Measurements from ENCODE around the gene RFC1.
"Not testable (repeated sequence)": the region's sequence is repeated elsewhere in the genome, so short reads cannot be mapped to it uniquely, and the experiment has no call there.

The RFC1 gene

GRCh38 chr4:39365830-39366771 lies at the start of gene RFC1:
TSS of gene RFC1 (minus strand) at chr4:39366362. CDS start at chr4:39366241, 121 bp downstream.
- DNase-seq = peak; percentile 90

GRCh38 chr4:39415678-39416283 lies 49.6 kb upstream of the RFC1 start:
- DNase-seq = no peak

- not testable (repeated sequence) for DNase-seq
Observed at GRCh38 chr4:39411561-39411960, 45.4 kb upstream of the RFC1 start.

DNA sequence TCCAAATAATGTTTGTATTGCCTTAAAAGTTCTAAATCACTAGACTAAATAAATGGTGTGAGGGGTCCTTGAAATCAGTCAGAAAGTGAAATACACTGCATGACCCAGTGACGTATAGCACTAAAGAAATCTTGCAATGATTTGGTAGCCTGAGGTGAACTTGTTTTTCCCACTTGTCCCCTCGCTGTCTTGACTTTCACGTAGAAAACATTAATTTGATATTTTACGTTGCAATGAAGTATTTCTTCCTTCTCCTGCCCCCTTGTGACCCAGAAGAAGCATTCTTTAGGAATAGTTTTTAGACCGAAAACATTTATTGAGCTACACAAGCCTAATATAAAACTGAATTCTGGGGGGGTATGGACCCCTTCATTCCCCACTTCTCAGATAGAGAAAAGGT lies 44.3 kb upstream of the RFC1 start:
- DNase-seq = no peak

DNA sequence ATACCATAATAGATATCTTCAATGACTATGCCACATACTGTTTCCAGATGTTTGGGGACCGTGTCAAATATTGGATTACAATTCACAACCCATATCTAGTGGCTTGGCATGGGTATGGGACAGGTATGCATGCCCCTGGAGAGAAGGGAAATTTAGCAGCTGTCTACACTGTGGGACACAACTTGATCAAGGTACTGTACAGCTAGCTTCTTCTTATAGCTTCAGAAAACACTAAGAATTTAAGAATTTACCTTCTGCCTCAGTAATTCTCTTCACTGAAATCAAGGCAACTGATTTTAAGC lies 41.4 kb upstream of the RFC1 start:
- no peak for DNase-seq

DNA sequence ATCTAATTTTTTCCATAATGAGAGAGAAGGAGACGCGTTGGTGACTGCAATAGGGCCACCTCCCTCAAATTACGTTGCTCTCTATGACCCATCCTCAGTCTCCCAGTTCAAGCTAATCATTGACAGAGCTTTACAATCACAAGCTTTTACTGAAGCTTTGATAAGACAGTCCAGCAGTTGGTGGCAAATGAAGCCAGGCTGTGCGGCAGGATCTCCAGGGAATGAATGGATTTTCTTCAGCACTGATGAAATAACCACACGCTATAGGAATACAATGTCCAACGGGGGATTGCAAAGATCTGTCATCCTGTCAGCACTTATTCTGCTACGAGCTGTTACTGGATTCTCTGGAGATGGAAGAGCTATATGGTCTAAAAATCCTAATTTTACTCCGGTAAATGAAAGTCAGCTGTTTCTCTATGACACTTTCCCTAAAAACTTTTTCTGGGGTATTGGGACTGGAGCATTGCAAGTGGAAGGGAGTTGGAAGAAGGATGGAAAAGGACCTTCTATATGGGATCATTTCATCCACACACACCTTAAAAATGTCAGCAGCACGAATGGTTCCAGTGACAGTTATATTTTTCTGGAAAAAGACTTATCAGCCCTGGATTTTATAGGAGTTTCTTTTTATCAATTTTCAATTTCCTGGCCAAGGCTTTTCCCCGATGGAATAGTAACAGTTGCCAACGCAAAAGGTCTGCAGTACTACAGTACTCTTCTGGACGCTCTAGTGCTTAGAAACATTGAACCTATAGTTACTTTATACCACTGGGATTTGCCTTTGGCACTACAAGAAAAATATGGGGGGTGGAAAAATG lies 40.8 kb upstream of the RFC1 start, which contains the start of gene KLB:
Gene KLB, plus strand, starts transcription at position 168 of the 821 bp plus-strand sequence. Its CDS starts 20 bp downstream, at position 188.
- no peak for DNase-seq

DNA sequence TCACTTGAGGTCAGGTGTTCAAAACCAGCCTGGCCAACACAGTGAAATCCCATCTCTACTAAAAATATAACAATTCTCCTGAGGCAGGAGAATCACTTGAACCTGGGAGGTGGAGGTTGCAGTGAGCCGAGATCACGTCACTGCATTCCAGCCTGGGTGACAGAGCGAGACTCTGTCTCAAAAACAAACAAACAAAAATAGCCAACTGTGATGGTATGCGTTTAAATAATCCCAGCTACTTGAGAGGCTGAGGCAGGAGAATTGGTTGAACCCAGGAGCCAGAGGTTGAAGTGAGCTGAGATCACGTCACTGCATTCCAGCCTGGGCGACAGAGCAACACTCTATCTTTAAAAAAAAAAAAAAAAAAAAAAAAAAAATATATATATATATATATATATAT lies 35.5 kb upstream of the RFC1 start:
- DNase-seq = not testable (repeated sequence)

DNA sequence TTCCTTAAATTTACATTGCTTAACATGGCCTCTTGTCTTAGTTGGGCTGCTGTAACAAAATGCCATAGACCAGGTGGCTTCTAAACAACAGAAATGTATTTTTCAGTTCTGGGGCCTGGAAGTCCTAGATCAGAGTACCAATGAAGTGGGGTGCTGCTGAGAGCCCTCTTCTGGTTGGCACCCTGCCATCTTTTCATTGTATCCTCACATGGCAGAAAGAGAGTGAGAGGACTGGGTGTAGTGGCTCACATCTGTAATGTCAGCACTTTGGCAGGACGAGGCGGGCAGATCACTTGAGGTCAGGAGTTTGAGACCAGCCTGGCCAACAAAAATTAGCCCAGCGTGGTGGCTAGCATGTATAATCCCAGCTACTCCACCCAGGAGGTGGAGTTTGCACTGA lies 28.5 kb upstream of the RFC1 start:
- DNase-seq = no peak

- DNase-seq = no peak
Observed at GRCh38 chr4:39390603-39391002, 24.4 kb upstream of the RFC1 start.

- DNase-seq = no peak
Observed at GRCh38 chr4:39384563-39384962, 18.4 kb upstream of the RFC1 start.

DNA sequence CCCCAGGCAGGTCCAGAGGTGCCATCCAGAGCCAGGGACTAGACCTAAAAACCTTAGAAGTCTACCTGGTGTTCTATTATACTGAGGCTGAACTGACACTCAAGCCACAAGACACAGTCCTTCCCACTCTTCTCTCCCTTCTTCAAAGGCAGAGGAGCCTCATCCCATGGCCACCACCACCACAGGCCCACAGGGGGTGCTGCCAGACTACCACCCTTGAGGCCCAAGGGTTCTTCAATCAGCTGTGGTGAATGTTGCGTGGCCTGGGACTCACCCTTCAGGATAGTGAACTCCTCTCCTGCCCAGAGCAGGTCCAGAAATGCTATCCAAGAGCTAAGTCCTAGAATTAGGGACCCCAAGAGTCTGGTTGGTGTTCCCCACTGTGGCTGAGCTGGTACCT lies 17.5 kb upstream of the RFC1 start:
- DNase-seq = no peak

DNA sequence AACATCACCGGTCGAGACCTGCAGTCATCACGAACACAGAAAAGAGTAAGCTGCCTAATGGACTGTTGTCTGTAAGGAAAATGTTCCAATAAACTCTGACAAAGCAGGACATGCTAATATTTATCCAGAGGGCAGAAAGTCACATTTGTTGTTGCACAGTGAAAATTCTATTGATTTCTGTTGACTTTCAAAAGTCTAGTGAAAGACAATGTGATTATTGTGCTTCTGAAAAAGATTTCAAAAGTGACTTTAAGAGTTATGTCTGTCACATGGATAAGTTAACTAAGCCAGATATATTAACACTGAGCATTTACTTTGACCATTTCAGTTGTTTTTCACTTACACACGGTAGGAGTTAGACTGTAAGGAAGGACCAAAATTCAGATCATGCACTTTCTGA lies 9.3 kb upstream of the RFC1 start:
- DNase-seq = no peak

DNA sequence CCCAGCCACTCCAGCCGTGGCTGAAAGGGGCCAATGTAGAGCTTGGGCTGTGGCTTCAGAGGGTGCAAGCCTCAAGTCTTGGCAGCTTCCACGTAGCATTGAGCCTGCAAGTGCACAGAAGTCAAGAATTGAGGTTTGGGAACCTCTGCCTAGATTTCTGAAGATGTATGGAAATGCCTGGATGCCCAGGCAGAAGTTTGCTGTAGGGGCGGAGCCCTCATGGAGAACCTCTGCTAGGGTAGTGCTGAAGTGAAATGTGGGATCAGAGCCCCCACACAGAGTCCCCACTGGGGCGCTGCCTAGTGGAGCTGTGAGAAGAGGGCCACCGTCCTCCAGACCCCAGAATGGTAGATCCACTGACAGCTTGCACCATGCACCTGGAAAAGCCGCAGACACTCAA lies 5.0 kb upstream of the RFC1 start:
- DNase-seq = not testable (repeated sequence)

- DNase-seq = no peak
Observed at GRCh38 chr4:39369301-39369700, 3.1 kb upstream of the RFC1 start.

DNA sequence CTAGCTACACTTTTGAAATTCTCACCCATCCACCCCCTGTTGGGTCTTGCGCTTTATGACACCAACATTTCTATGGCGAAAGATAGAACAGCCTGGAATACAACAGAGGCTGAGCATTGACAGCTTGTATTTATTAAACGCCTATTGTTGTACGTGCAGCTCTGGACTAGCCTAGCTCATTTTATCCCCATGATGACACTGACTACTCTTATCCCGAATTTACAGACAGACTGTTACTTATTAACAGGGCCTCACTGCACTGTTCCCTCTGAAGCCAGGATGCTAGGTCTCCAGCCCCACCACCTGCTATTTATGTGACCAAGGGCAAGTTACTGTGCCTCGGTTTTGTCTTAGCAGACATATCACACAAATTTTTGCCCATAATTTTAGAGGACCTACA lies 1.0 kb upstream of the RFC1 start:
- no peak for DNase-seq

DNA sequence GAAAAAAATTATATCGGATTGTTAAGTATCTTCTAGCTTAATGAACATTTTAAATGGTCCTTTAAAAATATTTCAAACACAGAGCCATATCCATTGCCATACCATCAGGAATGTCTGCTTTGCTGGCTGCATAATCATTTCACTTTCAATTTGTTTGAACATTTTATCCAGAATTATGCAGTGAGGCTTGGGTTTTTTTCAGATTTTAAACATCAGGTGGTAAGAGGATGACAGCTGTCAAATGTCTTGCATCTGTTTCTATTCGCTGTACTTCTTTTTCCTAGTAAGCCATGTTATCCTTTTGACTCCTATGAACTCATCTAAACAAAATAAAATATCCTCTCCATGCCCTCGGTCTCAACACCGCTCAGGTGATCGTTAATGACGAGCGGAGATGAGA lies 802 bp downstream of the RFC1 start:
- DNase-seq = no peak

- no peak for DNase-seq
Observed at GRCh38 chr4:39363773-39364393, 2.3 kb downstream of the RFC1 start.

GRCh38 chr4:39362827-39363226 lies 3.3 kb downstream of the RFC1 start:
- no peak for DNase-seq

DNA sequence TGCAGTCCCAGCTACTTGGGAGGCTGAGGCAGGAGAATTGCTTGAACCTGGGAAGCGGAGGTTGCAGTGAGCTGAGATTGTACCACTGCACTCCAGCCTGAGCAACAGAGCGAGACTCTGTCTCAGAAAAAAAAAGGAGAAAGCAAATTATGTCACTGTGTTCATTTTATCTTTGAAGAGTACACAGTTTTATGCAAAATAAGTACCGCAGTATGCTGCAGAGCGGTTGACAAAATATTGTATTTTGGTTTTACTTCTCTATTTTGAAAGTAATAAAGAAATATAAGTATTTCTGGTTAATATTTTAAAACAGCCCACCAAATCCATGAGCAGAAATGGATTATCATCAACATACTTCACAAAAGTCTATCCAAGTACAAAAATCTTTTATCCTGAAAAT lies 5.6 kb downstream of the RFC1 start:
- DNase-seq = not testable (repeated sequence)

- no peak for DNase-seq
Observed at GRCh38 chr4:39357002-39357401, 9.2 kb downstream of the RFC1 start.

- no peak for DNase-seq
Observed at GRCh38 chr4:39354254-39354552, 12.0 kb downstream of the RFC1 start.

DNA sequence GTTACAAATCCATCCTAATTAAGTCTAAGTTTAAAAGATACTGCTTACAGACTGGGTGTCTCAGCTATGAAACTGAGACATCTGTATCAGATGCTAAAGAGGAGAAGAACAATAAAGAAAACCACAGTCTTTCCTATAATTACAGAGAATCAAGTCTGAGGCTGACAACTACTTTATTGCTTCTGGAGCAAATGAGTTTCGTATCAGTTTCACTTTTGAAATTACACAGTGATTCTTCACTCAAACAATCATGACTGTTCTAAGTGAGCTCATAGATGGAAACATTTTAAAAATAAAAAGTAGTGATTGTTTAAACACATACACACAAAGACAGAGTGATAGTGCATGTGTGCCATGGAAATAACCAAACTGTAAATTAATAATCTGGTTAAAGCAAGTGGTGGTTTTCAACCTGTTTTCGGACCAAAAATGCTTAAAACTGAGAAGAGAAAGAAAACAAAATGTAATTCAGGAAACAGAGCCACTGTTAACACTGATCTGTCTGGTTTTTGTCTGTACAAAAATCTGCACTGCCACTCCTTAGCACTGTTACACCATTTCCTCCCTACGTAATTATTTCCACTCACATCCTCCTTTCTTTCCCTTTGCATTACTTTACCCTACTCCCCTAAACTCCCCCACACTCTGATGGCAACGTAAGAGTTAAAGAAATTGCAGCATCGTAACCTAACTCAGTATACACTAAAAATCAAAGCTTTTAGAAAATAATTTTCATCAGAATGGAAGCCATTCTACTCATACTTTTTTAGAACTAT lies 12.5 kb downstream of the RFC1 start:
- DNase-seq = no peak

DNA sequence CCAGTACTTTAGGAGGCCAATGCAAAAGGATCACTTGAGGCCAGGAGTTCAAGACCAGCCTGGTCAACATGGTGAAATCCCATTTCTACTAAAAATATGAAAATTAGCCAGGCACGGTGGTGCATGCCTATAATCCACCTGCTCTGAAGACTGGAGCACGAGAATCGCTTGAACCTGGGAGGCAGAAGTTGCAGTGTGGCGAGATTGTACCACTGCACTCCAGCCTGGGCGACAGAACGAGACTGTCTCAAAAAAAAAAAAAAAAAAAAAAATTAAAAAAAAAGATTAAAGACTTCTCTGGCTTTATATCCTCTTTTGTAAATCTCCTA lies 13.0 kb downstream of the RFC1 start:
- not testable (repeated sequence) for DNase-seq

Data from NCI-H1092 (cell line).